Thoracic aorta (tissue), 2 donors: Measurements from ENCODE around the gene SLIT2. TPM values are rescaled to one million over a fixed set of nuclear protein-coding genes. Genes with fewer than 3 reads are reported as not detected.

Experiments used
- ATAC-seq: fragments of 150-250 bp; one replicate; pipeline ENCODE4 v1.8.0; 2017; ENCODE audit warnings: low read depth; ENCODE audit not compliant: insufficient number of reproducible peaks, low FRiP score
- DNase-seq: peaks from one replicate; pipeline ENCODE4 v3.0.0-alpha.2; 2020; ENCODE audit warnings: low spot score
- H3K27ac ChIP-seq, 2 donors: fragments of 200-600 bp; sonication (generic); 1 replicate in 1 of 2; 2 replicates in 1 of 2; pipeline ENCODE4 v1.5.1; 2016; ENCODE audit warnings: mild to moderate bottlenecking in 2 of 2, moderate library complexity in 2 of 2
- H3K27me3 ChIP-seq: fragments of 200-600 bp; sonication (generic); replicated peaks from 2 replicates; pipeline ENCODE4 v1.6.0; 2016; ENCODE audit warnings: mild to moderate bottlenecking; ENCODE audit not compliant: insufficient read depth
- H3K36me3 ChIP-seq: fragments of 200-600 bp; sonication (generic); one replicate; pipeline ENCODE4 v1.5.1; 2016
- H3K4me1 ChIP-seq, 2 donors: fragments of 200-600 bp; sonication (generic); 1 replicate in 1 of 2; 2 replicates in 1 of 2; pipeline versions ENCODE4 v1.5.1 to v1.6.0; 2016; ENCODE audit warnings: low read depth in 2 of 2, mild to moderate bottlenecking in 1 of 2; ENCODE audit not compliant: control insufficient read depth in 1 of 2
- H3K4me3 ChIP-seq: fragments of 200-600 bp; sonication (generic); 2 replicates; pipeline ENCODE4 v1.5.1; 2016; ENCODE audit warnings: mild to moderate bottlenecking
- H3K9me3 ChIP-seq: fragments of 200-600 bp; sonication (generic); 2 replicates; pipeline ENCODE4 v1.5.1; 2016
- total RNA-seq, 2 donors: library from RNA; depleted of rRNA; stranded (reverse); fragments of >200 nt; gene quantifications; one replicate each; pipeline versions ENCODE4 v1.1.0 to v1.2.3, GENCODE V29; 2016
- TF ChIP-seq, protein P1 (sequence below): fragments of 200-600 bp; sonication (generic); IDR thresholded peaks from one replicate; pipeline ENCODE4 v1.5.1; 2019; ENCODE audit warnings: antibody characterized with exemption

Gene SLIT2
- total RNA-seq, 2 donors from 2014 or later: 30.3 to 71.1 TPM

DNA sequence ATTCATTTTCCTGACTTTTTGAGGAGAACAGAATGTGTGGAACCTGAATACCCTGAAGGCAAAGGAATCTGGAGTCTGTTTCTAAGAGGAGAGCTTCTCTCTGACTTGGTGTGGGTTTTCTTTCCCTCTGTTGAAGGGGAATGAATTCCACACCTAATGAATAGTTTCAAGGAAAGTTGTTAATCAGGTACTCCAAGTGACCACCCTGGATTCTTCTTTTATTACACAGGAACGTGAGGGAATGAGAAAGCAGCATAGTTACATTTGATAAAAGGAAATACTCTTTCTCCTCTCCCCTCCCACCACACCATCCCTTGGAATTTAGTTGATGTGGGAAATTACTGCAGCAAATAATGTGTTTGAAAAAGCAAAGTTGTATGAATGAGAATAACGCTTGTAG lies 29.7 kb downstream of the SLIT2 start:
- no peak for ATAC-seq
- no peak overlapping the region for H3K4me3 ChIP-seq
- H3K9me3 ChIP-seq: no peaks in the 10 kb centered on the region

DNA sequence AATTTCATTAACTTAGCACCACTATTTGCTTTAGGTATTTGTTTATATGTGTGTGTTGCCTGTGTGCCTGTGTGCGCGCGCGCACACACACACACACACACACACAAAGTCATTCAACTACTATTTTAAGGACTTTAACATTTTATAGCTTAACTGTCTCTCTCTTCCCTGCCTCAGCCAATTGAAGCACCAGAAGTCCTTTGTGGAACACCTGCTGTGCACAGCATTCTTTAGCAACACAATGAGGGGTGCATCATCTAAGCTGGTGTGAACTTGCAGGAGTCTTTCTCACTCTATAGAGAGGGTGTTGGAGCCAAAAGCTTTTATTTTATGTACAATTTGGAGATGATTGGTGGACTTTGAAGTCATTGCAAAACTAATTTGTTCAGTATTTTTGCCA lies 31.3 kb downstream of the SLIT2 start:
- DNase-seq (no peak), ATAC-seq (no peak)
- Histone ChIP-seq H3K36me3 (no peaks in the 10 kb centered on the region), H3K4me1 (no peaks in the 10 kb centered on the region), H3K9me3 (no peaks in the 10 kb centered on the region), H3K27me3 (no peaks in the 10 kb centered on the region), H3K27ac (no peak overlapping the region), H3K4me3 (no peak overlapping the region)
- TF ChIP-seq, protein P1, sequence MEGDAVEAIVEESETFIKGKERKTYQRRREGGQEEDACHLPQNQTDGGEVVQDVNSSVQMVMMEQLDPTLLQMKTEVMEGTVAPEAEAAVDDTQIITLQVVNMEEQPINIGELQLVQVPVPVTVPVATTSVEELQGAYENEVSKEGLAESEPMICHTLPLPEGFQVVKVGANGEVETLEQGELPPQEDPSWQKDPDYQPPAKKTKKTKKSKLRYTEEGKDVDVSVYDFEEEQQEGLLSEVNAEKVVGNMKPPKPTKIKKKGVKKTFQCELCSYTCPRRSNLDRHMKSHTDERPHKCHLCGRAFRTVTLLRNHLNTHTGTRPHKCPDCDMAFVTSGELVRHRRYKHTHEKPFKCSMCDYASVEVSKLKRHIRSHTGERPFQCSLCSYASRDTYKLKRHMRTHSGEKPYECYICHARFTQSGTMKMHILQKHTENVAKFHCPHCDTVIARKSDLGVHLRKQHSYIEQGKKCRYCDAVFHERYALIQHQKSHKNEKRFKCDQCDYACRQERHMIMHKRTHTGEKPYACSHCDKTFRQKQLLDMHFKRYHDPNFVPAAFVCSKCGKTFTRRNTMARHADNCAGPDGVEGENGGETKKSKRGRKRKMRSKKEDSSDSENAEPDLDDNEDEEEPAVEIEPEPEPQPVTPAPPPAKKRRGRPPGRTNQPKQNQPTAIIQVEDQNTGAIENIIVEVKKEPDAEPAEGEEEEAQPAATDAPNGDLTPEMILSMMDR: no peak

More for the DNA sequence above, 29.7 kb downstream of the SLIT2 start:
- no peaks in the 10 kb centered on the region for H3K36me3 ChIP-seq
- H3K27ac ChIP-seq: no peak overlapping the region
- H3K27me3 ChIP-seq: no peaks in the 10 kb centered on the region
- no peak for DNase-seq
- TF ChIP-seq, protein P1: no peak
- peaks cover 0 to 4% of the 10 kb centered on the region in 2 donors for H3K4me1 ChIP-seq

DNA sequence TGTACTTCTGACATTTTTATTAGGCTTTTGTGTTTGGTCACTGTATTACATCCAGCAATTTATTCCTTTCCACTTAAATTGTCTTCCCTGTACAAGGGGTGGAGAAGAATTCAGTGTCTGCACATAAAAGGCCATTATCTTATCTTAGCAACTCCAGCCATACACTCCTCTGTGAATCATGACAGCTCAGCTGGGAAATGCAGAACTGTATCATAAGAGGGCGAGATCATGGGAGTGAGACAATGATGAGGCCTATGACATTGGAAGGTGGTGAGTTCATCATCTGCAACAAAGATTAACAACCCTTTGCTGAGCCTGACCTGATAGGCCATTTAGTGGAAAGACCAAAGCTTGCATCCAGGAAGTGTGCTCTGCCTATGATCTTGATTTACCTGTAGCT lies 33.3 kb downstream of the SLIT2 start:
- no peak for DNase-seq

GRCh38 chr4:20287246-20287645 lies 35.5 kb downstream of the SLIT2 start:
- DNase-seq (no peak), ATAC-seq (no peak)
- H3K27me3 ChIP-seq: no peaks in the 10 kb centered on the region
- TF ChIP-seq, protein P1: no peak
- H3K27ac ChIP-seq: no peak overlapping the region
- no peak overlapping the region for H3K4me3 ChIP-seq
- H3K36me3 ChIP-seq: no peaks in the 10 kb centered on the region
- H3K9me3 ChIP-seq: no peaks in the 10 kb centered on the region
- H3K4me1 ChIP-seq: no peaks in the 10 kb centered on the region

More for the DNA sequence above, 33.3 kb downstream of the SLIT2 start:
- no peaks in the 10 kb centered on the region for H3K36me3 ChIP-seq
- H3K4me1 ChIP-seq: no peaks in the 10 kb centered on the region
- H3K9me3 ChIP-seq: no peaks in the 10 kb centered on the region
- H3K27ac ChIP-seq: no peak overlapping the region
- H3K27me3 ChIP-seq: no peaks in the 10 kb centered on the region
- TF ChIP-seq, protein P1: no peak
- no peak for ATAC-seq
- no peak overlapping the region for H3K4me3 ChIP-seq

DNA sequence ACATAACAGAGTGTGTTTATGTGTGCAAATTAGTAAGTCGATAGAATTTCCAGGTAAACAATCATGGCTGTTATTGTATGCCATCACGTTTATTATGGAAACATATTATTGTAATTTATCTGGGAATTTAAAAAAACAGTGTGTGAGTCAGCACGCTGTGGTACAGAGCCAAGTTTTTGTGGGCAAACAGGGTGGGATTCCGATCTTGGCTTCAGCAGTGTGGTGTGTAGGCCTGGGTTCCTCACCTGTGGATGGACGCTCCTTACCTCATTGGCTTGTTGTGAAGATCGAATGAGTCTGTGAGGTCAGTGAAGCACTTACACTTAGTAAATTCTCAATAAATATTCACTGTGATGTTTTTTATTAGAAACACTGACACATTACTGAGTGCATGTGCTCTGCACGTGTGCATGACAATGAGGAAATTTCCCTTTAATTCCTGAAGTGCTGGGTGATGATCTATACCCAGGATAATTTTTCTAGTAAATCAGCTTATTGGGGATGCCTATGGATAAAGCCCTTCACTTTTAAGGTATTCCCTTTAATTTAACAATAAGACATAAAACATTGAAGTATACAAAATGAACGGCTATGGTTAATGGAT lies 36.4 kb downstream of the SLIT2 start:
- no peak overlapping the region for H3K4me3 ChIP-seq
- no peaks in the 10 kb centered on the region for H3K4me1 ChIP-seq
- TF ChIP-seq, protein P1: no peak
- no peaks in the 10 kb centered on the region for H3K9me3 ChIP-seq
- no peaks in the 10 kb centered on the region for H3K36me3 ChIP-seq
- no peaks in the 10 kb centered on the region for H3K27me3 ChIP-seq
- ATAC-seq (no peak), DNase-seq (no peak)
- H3K27ac ChIP-seq: no peak overlapping the region
